Measurements from ENCODE around the gene MTMR11. TPM values are rescaled to one million over a fixed set of nuclear protein-coding genes. Genes with fewer than 3 reads are reported as not detected.

The MTMR11 gene
- total and polyA plus RNA-seq, 2 of the 8 experiments (the other 6 are each of a cell fraction or from before 2014, with no cell fraction given) = 3.7 to 4.8 TPM

DNA sequence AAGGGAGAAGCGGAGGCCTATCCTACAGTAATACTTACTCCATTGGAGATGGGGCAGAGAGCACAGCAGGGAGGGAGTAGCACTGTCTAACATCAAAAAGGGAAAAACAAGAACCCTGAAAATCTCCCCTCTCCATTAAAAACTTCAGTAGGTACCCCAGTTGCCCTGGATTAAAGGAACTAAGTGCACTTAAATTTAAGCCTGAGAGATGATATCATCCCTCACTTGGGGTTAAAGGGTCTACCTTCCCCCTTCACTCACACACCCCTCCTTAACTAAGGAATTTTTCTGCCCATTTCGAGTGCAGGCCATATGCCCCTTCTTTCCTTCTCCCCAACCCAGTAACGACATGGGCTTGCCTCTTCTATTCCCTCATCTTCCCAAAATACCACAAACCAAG is 3.7 kb upstream of the MTMR11 start:
- Histone ChIP-seq H3K56ac (replicated peaks; ENCODE audit: insufficient read length, low read depth, low read length) (no peak overlapping the region), H2BK20ac (ENCODE audit: low read length) (no peak overlapping the region), H4K20me1 (replicated peaks in 1 of 2; ENCODE audit: control insufficient read depth in 1 of 2, insufficient read depth in 2 of 2, low read length in 2 of 2) (no peaks in the 10 kb centered on the region), H2BK5ac (ENCODE audit: low read depth, low read length) (no peak overlapping the region), H2AK5ac (ENCODE audit: low read depth, low read length) (no peak overlapping the region), H3K14ac (ENCODE audit: insufficient read length) (no peak overlapping the region), H3K79me2 (ENCODE audit: control insufficient read depth in 1 of 2, insufficient read depth in 2 of 2, low read length in 2 of 2) (no peaks in the 10 kb centered on the region), H3K9me3 (ENCODE audit: insufficient read depth in 2 of 2, low read depth in 1 of 2, low read length in 1 of 2) (no peaks in the 10 kb centered on the region), H3K4me1 (replicated peaks in 1 of 4; ENCODE audit: control insufficient read depth in 3 of 4, insufficient read depth in 4 of 4, low read length in 3 of 4) (peaks cover 5 to 22% (median 13%) of the 10 kb centered on the region in 4 experiments), H3K27ac (ENCODE audit: low read depth, low read length) (no peak overlapping the region), H3K23me2 (ENCODE audit: low read depth, low read length) (peaks cover 2% of the 10 kb centered on the region; the same call in 1 of the 2 replicates), H3K4me3 (ENCODE audit: extremely low read depth in 1 of 4, insufficient read depth in 2 of 4, low read depth in 3 of 4, low read length in 4 of 4) (no peak overlapping the region), H4K5ac (ENCODE audit: insufficient read length, low read depth, low read length) (no peak overlapping the region), H2AFZ (ENCODE audit: low read length) (no peak overlapping the region), H3K18ac (ENCODE audit: extremely low read depth, low read length) (no peak overlapping the region), H2BK15ac (ENCODE audit: low read length) (no peak overlapping the region), H3K36me3 (ENCODE audit: control insufficient read depth in 2 of 4, insufficient read depth in 4 of 4, low read length in 3 of 4) (peaks cover 0 to 11% (median 9%) of the 10 kb centered on the region in 4 experiments; a peak in 6 of 8 replicates), H4K8ac (ENCODE audit: extremely low read depth, insufficient read depth, low read length) (no peak overlapping the region), H3K4me2 (ENCODE audit: insufficient read depth in 1 of 2, low read depth in 2 of 2, low read length in 2 of 2) (no peak overlapping the region), H2BK120ac (replicated peaks; ENCODE audit: low read depth, low read length) (no peak overlapping the region), H3K9ac (replicated peaks in 1 of 4; ENCODE audit: extremely low read depth in 1 of 4, low read depth in 3 of 4, low read length in 3 of 4) (no peak overlapping the region), H3K27me3 (replicated peaks in 1 of 4; ENCODE audit: control insufficient read depth in 3 of 4, extremely low read depth in 1 of 4, insufficient read depth in 3 of 4, low read length in 3 of 4) (no peaks in the 10 kb centered on the region), H3K23ac (ENCODE audit: insufficient read length) (no peak overlapping the region), H4K91ac (replicated peaks; ENCODE audit: insufficient read length, low read length) (no peak overlapping the region), H2BK12ac (ENCODE audit: low read depth, low read length) (no peak overlapping the region), H3K79me1 (ENCODE audit: low read depth, low read length) (no peaks in the 10 kb centered on the region; the same call in 1 of the 2 replicates), H3K4ac (replicated peaks; ENCODE audit: insufficient read length, low read depth, low read length) (no peak overlapping the region)
- TF ChIP-seq TEAD4 (IDR thresholded peaks at IDR 0.05; ENCODE audit: low read depth, low read length) (no peak), CBX8 (IDR thresholded peaks at IDR 0.05; ENCODE audit: borderline replicate concordance, low read depth, low read length) (no peak)
- FAIRE-seq (no peak), DNase-seq (ENCODE audit: low read depth in 1 of 2, low spot score in 2 of 2) (no peak)
- ChIA-PET CTCF (ENCODE audit: partially characterized antibody) (interaction anchor here (0.7 to 1.5 kb wide), 3 partner anchors 39 to 222 kb away, joined by 3 to 6 read pairs (median 3); no protein-coding TSS in a partner anchor), POLR2A (ENCODE audit: partially characterized antibody) (interaction anchor here (0.6 to 5.8 kb wide), 3 partner anchors 11 to 247 kb away, joined by 3 to 65 read pairs (median 60); partner anchors contain the start of gene SF3B4)
- 79% methylated on average over 3 of the region's 3 CpGs; no CpG with 5 or more reads in 1 of the 2 experiments for WGBS, 2 experiments (ENCODE audit: extremely low coverage in 1 of 2, insufficient coverage in 1 of 2, insufficient read length in 1 of 2, insufficient replicate concordance in 2 of 2, low coverage in 1 of 2, low lambda C conversion rate in 2 of 2, missing lambda C conversion rate in 1 of 2)

Measured in H1 (cell line).